Dendritic cell treated with granulocyte-macrophage colony-stimulating factor and Interleukin-4, amounts not matched to agents 40 ng/mL and 50 ng/mL, for 4 days (primary cell): ENCODE results near the gene ADGRB2.

Experiments used
- H3K27ac Mint-ChIP-seq: one replicate; pipeline ENCODE4 v1.8.0; 2022; ENCODE audit warnings: mild to moderate bottlenecking, mixed read lengths
- H3K27me3 Mint-ChIP-seq: one replicate; pipeline ENCODE4 v1.8.0; 2022; ENCODE audit warnings: mild to moderate bottlenecking, mixed read lengths
- H3K36me3 Mint-ChIP-seq: one replicate; pipeline ENCODE4 v1.8.0; 2022; ENCODE audit warnings: low read depth, mixed read lengths
- H3K4me1 Mint-ChIP-seq: one replicate; pipeline ENCODE4 v1.8.0; 2022; ENCODE audit warnings: low read depth, mixed read lengths
- H3K4me3 Mint-ChIP-seq: one replicate; pipeline ENCODE4 v1.8.0; 2022; ENCODE audit warnings: mild to moderate bottlenecking, moderate library complexity, mixed read lengths
- H3K9me3 Mint-ChIP-seq: one replicate; pipeline ENCODE4 v1.8.0; 2022; ENCODE audit warnings: mixed read lengths
- intact Hi-C: fragments of 100-400 bp; cut with micrococcal nuclease; formaldehyde crosslinking; loops from one replicate; pipeline ENCODE4 v1.15.0; 2022

ADGRB2 gene

GRCh38 chr1:31771891-31772668, 7.9 kb upstream of the ADGRB2 start:
- Mint-ChIP-seq H3K27ac (no peak overlapping the region), H3K27me3 (peaks cover 96% of the 10 kb centered on the region)

GRCh38 chr1:31769720-31770390, 5.7 kb upstream of the ADGRB2 start:
- H3K27ac Mint-ChIP-seq, result no peak overlapping the region
- no peaks in the 10 kb centered on the region for H3K9me3 Mint-ChIP-seq
- peaks cover 97% of the 10 kb centered on the region for H3K27me3 Mint-ChIP-seq
- H3K36me3 Mint-ChIP-seq, result no peaks in the 10 kb centered on the region
- peaks cover 25% of the 10 kb centered on the region for H3K4me1 Mint-ChIP-seq
- intact Hi-C loops, result no loop called here
- H3K4me3 Mint-ChIP-seq, result no peak overlapping the region

More at GRCh38 chr1:31771891-31772668, 7.9 kb upstream of the ADGRB2 start:
- Mint-ChIP-seq H3K4me3 (peak overlapping the region; percentile 27), H3K9me3 (no peaks in the 10 kb centered on the region), H3K4me1 (peaks cover 33% of the 10 kb centered on the region), H3K36me3 (no peaks in the 10 kb centered on the region)
- intact Hi-C loops, result no loop called here

- H3K27me3 Mint-ChIP-seq, result peaks cover 95% of the 10 kb centered on the region
- no peaks in the 10 kb centered on the region for H3K9me3 Mint-ChIP-seq
- intact Hi-C loops, result no loop called here
- no peak overlapping the region for H3K27ac Mint-ChIP-seq
- H3K4me1 Mint-ChIP-seq, result peaks cover 18% of the 10 kb centered on the region
- no peaks in the 10 kb centered on the region for H3K36me3 Mint-ChIP-seq
- H3K4me3 Mint-ChIP-seq, result no peak overlapping the region
Measured at GRCh38 chr1:31768939-31769704, 5.0 kb upstream of the ADGRB2 start.

GRCh38 chr1:31768407-31768907, 4.3 kb upstream of the ADGRB2 start:
- Mint-ChIP-seq H3K27me3 (peaks cover 91% of the 10 kb centered on the region), H3K36me3 (no peaks in the 10 kb centered on the region), H3K27ac (no peak overlapping the region), H3K4me1 (peaks cover 21% of the 10 kb centered on the region), H3K4me3 (no peak overlapping the region), H3K9me3 (no peaks in the 10 kb centered on the region)
- intact Hi-C loops, result no loop called here

GRCh38 chr1:31767225-31767624, 3.1 kb upstream of the ADGRB2 start:
- H3K27ac Mint-ChIP-seq, result no peak overlapping the region
- H3K4me1 Mint-ChIP-seq, result peaks cover 24% of the 10 kb centered on the region

GRCh38 chr1:31765516-31765915, 1.4 kb upstream of the ADGRB2 start:
- intact Hi-C loops, result loop anchor here (2.0 kb wide), 1 partner anchor 23 kb away; no protein-coding TSS in a partner anchor
- H3K9me3 Mint-ChIP-seq, result no peaks in the 10 kb centered on the region
- peaks cover 90% of the 10 kb centered on the region for H3K27me3 Mint-ChIP-seq
- peaks cover 28% of the 10 kb centered on the region for H3K4me1 Mint-ChIP-seq
- H3K36me3 Mint-ChIP-seq, result no peaks in the 10 kb centered on the region
- H3K4me3 Mint-ChIP-seq, result no peak overlapping the region
- no peak overlapping the region for H3K27ac Mint-ChIP-seq

More at GRCh38 chr1:31767225-31767624, 3.1 kb upstream of the ADGRB2 start:
- intact Hi-C loops, result no loop called here
- peaks cover 92% of the 10 kb centered on the region for H3K27me3 Mint-ChIP-seq
- H3K4me3 Mint-ChIP-seq, result no peak overlapping the region
- H3K36me3 Mint-ChIP-seq, result no peaks in the 10 kb centered on the region
- H3K9me3 Mint-ChIP-seq, result no peaks in the 10 kb centered on the region

GRCh38 chr1:31765041-31765467, 914 bp upstream of the ADGRB2 start:
- intact Hi-C loops, result loop anchor here (2.0 kb wide), 1 partner anchor 24 kb away; no protein-coding TSS in a partner anchor
- Mint-ChIP-seq H3K27me3 (peaks cover 88% of the 10 kb centered on the region), H3K4me1 (peaks cover 31% of the 10 kb centered on the region), H3K27ac (no peak overlapping the region), H3K36me3 (no peaks in the 10 kb centered on the region), H3K9me3 (no peaks in the 10 kb centered on the region), H3K4me3 (no peak overlapping the region)

GRCh38 chr1:31763671-31764311, 349 bp downstream of the ADGRB2 start:
- peak overlapping the region; percentile 69 for H3K4me3 Mint-ChIP-seq
- H3K9me3 Mint-ChIP-seq, result no peaks in the 10 kb centered on the region
- no peaks in the 10 kb centered on the region for H3K36me3 Mint-ChIP-seq
- peaks cover 89% of the 10 kb centered on the region for H3K27me3 Mint-ChIP-seq
- peaks cover 28% of the 10 kb centered on the region for H3K4me1 Mint-ChIP-seq
- H3K27ac Mint-ChIP-seq, result no peak overlapping the region
- intact Hi-C loops, result loop anchor here (2.0 kb wide), 1 partner anchor 25 kb away; no protein-coding TSS in a partner anchor

GRCh38 chr1:31762726-31763670, 1.1 kb downstream of the ADGRB2 start:
- H3K4me3 Mint-ChIP-seq, result peak overlapping the region; percentile 69
- H3K4me1 Mint-ChIP-seq, result peaks cover 28% of the 10 kb centered on the region
- H3K27me3 Mint-ChIP-seq, result peaks cover 88% of the 10 kb centered on the region
- no peaks in the 10 kb centered on the region for H3K36me3 Mint-ChIP-seq
- no peak overlapping the region for H3K27ac Mint-ChIP-seq
- intact Hi-C loops, result no loop called here
- H3K9me3 Mint-ChIP-seq, result no peaks in the 10 kb centered on the region

- intact Hi-C loops, result no loop called here
- H3K27ac Mint-ChIP-seq, result no peak overlapping the region
Measured at GRCh38 chr1:31762323-31762722, 1.8 kb downstream of the ADGRB2 start.

GRCh38 chr1:31761883-31762282, 2.3 kb downstream of the ADGRB2 start:
- intact Hi-C loops, result no loop called here
- H3K4me3 Mint-ChIP-seq, result no peak overlapping the region
- peaks cover 28% of the 10 kb centered on the region for H3K4me1 Mint-ChIP-seq
- H3K27ac Mint-ChIP-seq, result no peak overlapping the region
- no peaks in the 10 kb centered on the region for H3K36me3 Mint-ChIP-seq
- H3K9me3 Mint-ChIP-seq, result no peaks in the 10 kb centered on the region
- H3K27me3 Mint-ChIP-seq, result peaks cover 80% of the 10 kb centered on the region

More at GRCh38 chr1:31762323-31762722, 1.8 kb downstream of the ADGRB2 start:
- Mint-ChIP-seq H3K4me1 (peaks cover 28% of the 10 kb centered on the region), H3K36me3 (no peaks in the 10 kb centered on the region), H3K4me3 (no peak overlapping the region), H3K9me3 (no peaks in the 10 kb centered on the region), H3K27me3 (peaks cover 83% of the 10 kb centered on the region)
